ENCODE data around the gene CIBAR2. TPM values are rescaled to one million over a fixed set of nuclear protein-coding genes. Genes with fewer than 3 reads are reported as not detected.

The CIBAR2 gene
- polyA plus RNA-seq, 3 donors, result 0.24 to 0.55 (median 0.37) TPM

DNA sequence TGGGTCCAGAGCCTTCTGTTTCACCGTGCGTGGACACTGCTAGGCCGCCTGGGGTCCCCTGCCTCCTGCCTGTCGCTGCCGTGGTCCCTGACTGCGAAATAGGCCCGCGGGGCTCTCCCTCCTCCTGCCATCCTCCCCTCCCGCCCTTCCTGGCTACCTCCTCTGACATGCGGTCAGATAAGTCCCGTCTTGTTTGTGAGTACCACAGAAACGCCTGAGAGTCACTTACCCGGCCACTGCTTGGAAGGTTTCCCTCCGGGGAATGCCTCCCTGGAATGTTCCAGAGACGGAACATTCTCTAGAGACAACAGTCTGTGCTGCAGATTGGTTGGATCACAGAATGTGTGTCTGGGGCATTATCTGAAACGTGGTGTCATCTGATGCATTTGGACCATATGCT, 22.7 kb downstream of the CIBAR2 start:
- DNase-seq (ENCODE audit: extremely low read depth in 1 of 11, low read depth in 9 of 11, low spot score in 4 of 11), result no peak

DNA sequence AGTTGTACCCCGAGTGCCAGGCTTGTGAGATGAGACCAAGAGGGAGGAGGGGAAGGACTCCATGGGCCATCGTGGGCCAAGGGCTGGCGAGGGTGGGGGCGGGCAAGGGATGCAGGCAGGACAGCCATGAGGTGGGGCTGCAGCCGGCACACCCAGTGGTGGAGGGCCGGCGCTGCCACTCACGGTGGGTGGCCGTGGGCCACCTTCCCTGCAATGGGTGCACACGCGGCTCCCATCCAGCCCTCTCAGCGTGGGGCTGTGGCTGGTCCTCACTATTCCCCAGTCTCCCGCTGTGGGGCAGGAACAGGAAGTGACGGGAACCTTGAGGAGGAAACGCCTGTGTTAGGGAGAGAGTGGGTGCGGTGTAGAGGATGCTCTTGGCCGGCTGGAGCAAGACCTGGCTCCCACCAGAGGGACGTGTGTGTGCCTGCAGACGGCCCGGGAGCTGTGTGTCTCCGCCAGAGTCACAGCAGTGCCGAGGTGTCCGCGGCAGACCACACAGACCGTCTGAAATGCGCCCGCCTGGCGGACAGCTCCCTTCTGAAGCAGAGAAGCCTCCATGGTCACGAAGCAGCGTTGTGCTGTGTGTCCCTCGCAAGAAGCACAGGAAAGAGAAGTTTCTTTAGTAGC, 23.6 kb downstream of the CIBAR2 start:
- DNase-seq (ENCODE audit: extremely low read depth in 1 of 11, low read depth in 9 of 11, low spot score in 4 of 11), result no peak

DNA sequence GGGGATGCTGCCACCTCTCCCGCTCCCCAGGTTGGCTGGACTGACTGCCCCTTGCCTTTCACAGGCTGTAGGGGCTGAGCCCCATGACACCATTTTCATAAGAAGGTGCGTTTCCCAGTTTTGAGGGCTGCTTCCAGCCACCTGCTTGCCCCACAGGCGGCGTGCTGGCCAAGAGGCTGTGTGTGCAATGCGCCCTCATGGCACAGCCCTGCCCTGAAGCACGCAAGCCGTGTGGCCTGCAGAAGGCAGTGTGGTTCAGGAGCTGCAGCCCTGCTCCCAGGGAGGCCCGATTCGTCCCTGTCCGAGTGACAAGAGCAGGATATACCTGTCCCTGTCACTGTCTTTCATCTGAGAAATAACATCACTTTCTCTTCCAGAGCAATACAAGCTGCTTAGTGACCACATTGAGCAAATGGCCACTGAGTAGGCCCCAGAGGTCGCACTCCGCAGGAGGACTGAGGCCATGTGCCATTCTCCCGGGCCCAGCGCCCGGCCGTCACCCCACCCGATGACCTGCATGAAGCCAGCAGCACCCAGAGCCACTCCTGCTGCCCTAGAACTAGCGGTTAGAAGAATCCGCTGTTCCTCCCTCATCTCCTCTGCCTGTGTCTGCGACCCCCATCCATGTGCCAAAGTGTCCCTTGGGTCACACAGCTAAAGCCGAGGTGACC, 24.2 kb downstream of the CIBAR2 start:
- DNase-seq (ENCODE audit: extremely low read depth in 1 of 11, low read depth in 9 of 11, low spot score in 4 of 11), result no peak

DNA sequence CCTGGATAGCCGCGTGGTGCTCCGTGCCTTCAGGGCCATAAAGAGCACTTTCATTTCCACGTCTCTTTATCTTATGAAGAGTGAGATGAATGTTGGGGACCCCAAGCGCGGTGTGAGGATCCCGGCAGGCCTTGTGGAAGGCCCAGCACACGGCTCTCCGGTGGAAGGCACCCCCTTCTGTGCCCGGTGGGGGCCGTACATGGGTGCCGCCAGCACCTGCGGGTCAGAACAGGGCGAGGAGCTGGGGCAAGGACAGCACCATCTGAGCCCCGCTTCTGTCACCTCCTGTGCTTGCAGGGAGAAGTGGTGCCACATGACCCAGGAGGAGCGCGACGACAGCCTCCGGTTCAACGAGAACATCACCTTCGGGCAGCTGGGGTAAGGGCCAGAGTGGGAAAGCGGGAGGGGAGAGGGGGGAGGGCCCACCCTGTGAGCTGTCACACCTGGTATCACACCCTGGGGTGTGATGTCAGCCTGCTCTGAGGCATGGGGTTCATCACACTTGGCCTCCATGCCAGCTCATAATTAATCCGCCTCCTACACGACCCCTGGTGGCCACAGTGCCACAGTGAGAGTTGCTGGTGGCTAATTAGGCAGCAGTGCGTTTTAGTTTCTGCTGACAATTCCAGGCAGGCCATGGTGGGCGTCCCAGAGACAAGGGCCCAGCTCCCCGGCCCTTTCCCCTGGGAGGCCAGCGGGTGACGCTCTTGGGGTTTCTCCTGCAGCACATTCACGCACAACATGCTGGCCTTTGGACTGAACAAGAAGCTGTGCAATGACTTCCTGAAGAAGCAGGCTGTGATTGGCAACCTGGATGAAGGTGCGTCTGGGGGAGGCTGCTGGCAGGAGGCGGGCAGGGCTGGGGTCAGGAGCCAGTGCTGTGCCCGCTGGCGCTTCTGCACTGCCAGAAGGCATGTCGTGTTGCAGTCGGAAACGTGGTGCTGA, 25.7 kb downstream of the CIBAR2 start:
- peak in 9 of 11 donors; percentile 49 to 81 (median 63) for DNase-seq (ENCODE audit: extremely low read depth in 1 of 11, low read depth in 9 of 11, low spot score in 4 of 11)

DNA sequence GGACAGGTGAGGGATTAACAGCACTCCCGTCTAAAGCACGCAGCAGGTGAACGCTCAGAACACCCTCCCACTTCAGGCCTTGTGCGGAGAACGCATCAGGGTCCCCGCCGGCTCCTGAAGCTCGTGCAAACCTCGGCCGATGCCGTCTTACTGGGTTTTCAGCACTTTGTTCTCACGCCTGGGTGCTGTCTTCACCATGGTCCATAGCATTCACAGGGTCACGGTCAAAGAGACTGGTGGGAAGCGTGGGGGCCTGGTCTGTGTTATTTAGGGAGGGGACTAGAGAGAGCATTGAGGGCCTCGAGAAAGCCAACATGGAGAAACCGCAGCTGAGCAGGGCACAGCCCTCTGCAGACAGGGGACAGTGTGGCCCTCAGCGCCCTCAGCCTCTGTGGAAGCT, 26.6 kb downstream of the CIBAR2 start:
- no peak for DNase-seq (ENCODE audit: extremely low read depth in 1 of 11, low read depth in 9 of 11, low spot score in 4 of 11)

DNA sequence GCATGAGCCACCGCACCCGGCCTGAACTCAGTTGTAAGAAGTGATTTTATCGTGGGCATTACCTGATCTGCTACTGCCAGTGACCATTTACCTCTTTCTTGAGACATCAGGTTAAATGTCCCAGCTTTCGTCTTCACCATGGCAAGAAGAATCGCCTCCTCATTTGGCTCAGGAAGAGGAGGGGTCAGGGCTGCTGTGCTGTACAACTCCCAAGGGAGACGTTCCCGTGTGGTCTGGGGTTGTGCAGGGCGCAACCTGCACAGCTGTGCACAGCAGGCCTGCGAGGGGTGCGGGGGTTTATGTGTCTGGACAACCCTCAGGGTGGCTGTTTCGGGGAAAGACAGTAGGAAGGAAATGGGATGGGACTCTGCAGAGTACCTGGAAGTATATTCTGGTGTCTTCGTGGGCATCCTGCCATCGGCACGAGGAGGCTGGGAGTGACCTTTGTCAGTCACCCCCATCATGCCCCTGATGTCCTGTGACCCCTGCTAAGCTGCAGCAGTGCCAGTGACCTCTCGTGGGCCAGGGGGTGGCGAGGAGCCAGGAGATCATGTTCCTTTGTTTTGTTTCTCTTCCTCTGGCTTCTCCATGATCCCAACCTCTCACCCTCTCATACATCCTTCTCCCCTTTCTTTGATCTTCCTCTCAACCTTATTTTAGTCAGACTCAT, 27.3 kb downstream of the CIBAR2 start:
- DNase-seq (ENCODE audit: extremely low read depth in 1 of 11, low read depth in 9 of 11, low spot score in 4 of 11), result no peak

DNA sequence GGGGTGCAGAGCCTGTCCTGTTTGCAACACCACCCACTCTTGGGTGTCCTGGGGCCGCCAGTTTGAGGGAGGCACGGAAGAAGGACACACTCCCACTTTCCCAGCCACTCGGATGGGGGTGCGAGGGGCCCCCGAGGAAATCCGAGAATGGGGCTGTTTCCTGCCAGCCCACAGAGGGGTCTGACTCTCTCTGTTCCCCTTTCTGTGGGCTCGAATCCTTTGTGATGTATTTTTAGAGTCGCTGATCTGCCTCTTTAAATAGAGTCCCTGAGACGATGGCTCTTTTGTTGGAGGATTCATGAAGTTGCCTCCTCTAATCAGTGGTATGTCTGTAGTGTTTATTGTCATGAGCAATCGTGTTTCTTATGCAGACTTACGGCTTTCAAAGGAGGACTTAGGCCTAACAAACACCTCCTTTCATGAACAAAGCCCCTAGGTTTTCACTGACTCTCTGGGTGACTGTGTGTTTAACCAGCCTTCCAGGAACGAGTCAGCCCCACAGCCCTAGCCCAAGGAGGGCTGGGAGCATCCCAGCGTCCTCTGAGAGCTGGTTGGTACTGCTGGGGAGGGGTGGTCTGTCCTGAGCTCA, 29.1 kb downstream of the CIBAR2 start:
- DNase-seq (ENCODE audit: extremely low read depth in 1 of 11, low read depth in 9 of 11, low spot score in 4 of 11), result no peak

DNA sequence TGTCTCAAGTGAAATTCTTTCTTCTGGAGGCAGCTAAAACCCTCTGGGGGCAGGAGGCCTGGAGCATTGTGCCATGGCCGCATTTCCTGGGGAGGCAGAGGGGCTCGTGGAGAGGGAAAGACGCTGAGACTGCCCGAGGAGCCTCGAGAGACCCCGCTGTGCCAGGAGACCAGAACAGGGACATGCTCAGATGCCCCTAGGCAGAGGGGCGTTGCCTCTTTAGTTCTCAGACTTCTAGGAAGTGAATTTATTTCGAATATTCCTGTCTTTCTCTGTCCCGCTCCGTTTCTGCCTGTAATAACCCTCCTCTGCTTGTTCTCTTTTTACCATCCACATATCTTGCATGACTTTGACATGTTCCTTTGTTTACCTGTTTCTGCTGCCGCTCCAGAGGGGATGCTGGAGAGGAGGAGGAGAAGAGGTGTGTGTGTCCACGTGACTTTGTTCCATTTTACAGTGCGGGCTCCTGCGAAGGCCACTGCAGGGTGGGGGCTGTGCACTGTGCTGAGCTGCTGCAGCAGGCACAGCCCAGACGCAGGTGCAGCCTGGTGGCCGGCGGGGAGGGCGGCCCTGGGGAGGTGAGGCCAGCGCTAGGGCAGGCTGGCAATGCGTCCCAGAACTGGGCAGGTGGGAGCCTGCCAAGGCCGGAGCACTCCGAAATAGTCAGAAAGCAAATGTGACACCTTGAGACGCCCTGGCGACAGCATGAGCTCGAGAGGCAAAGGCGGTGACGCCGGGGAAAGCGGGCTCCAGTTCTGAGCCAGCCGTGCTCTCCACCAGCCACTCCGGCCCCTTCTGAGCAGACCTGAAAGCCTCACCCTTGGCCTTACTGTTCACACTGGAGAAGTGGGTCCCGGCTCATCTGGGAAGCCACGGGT, 29.9 kb downstream of the CIBAR2 start:
- no peak for DNase-seq (ENCODE audit: extremely low read depth in 1 of 11, low read depth in 9 of 11, low spot score in 4 of 11)

DNA sequence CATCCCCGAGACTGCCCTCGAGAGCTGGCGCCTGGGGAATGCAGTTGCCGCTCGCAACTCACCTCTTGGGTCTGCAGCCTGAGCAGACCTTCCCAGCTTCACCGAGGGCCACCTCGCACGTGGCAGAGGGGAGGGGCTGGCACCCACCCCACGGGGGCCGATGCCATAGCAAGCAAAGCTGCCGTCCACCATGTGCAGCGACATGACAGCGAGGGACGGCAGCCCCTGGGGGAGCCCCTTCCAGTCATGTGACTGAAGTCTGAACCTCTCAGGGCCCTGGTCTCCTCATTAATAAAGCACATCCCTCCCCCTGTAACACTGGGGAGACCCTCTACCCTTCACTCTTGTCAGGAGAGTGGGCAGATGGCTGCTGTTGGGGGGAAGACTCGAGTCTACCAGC, 30.5 kb downstream of the CIBAR2 start:
- no peak for DNase-seq (ENCODE audit: extremely low read depth in 1 of 11, low read depth in 9 of 11, low spot score in 4 of 11)

DNA sequence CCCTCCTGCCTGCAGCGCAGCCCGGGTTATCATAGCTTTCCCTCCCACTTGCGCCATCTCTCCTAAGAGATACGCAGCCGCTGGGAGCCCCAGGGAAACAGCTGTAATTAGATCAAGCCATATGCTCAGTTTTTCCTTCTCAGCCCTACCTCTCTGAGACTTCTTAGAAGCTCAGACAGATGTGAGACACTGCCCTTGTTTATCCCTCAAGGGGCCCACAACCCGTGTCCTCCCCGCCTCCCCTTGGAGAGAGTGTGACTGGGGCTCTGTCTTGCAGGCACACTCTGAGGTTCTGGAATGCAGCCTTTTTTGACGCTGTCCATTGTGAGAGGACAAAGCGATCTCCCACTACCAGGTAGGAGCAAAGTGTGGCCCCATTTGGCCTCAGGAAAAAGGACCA, 31.2 kb downstream of the CIBAR2 start:
- no peak for DNase-seq (ENCODE audit: extremely low read depth in 1 of 11, low read depth in 9 of 11, low spot score in 4 of 11)

DNA sequence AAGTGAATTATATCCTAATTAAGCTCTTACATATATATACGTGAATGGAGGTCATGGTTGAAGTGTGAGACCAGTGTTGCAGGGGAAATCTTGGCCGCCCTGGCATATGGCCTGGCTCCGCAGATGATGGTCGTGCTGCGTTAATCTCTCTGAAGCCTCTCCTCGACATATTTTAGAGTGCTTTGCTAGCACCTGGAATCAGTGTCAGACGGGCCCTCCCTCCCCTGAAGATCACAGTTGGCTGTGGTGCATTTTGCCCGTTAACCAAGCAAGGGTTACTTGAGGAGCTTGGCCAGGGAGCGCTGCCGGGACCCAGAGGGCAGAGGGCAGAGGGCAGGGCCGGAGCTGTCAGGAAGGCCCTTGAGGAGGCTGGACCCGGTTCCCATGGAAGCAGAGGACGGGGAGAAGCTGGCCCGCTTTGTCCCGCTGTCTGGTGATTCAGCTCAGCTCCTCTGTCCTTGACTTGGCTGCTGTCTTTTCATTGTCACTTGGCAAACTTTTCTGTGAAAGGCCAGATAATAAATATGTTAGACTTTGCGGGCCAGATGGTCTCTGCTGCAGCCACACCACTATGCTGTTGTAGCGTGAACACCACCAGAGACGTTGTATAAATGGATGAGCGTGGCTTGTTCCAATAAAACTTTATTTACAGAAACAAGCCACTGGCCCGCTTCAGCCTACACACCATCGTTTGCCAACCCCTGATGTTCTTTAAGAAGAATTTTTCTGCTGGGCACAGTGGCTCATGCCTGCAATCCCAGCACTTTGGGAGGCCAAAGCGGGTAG, 32.3 kb downstream of the CIBAR2 start:
- no peak for DNase-seq (ENCODE audit: extremely low read depth in 1 of 11, low read depth in 9 of 11, low spot score in 4 of 11)

DNA sequence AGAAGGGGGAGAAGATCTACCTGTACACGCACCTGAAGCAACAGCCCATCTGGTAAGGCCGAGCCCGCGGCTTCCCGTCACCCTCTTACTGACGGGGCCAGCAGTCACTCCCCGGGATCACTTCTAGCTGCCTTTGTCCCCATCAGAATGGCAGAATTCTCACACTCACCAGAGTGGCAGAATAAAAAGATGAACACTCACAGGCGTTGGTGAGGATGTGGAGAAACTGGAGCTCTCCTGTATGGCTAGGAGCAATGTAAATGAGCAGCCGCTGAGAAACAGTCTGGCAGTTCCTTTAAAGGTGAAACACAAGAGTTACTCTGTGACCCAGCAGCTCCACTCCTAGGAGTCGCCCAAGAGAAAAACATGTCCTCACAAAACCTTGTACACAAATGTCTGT, 33.3 kb downstream of the CIBAR2 start:
- DNase-seq (ENCODE audit: extremely low read depth in 1 of 11, low read depth in 9 of 11, low spot score in 4 of 11), result no peak

DNA sequence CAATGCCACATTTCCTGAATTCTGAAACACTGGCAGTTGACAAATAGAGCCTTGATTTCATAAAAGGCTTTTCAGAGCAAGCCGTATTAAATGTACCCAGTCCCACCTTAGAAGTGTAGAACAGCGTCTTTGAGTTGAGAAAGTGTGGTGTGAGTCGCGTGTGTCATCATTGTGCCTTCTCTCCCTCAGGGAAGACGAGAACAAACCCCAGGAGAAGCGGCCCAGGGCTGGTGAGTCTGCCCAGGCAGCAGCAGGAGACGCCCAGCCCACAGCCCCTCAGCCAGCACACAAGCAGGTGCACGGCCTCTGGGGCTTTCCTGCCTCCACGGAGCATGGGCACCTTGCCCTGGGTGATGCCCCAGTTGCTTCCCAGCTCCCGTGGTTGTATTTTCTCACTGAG, 34.0 kb downstream of the CIBAR2 start:
- no peak for DNase-seq (ENCODE audit: extremely low read depth in 1 of 11, low read depth in 9 of 11, low spot score in 4 of 11)

DNA sequence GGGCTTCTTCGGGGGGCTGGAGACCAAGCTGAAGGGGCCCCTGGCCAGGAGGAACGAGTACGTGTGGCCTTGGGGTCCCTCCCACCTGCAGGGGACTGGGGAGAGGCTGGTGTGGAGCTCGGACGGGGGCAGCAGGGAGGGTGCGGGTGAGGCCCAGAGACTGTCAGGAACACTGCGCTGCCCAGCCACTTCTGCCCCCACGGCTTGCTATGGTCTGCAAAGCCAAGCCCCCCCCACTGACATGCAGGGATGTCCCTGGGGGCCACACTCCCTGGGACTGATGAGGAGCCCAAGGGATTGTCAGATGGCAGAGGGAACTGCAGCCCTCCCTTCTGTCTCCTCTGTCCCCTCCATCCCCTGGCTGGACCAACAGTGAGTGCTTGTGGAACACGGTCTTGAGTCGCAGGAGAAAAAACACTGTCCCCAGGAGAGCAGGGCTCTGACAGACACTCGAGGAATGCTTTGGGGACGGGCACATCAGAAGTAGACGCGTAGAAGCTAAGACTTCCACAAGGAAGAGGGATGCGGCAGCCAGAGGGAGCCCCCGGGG, 34.6 kb downstream of the CIBAR2 start:
- DNase-seq (ENCODE audit: extremely low read depth in 1 of 11, low read depth in 9 of 11, low spot score in 4 of 11), result no peak

DNA sequence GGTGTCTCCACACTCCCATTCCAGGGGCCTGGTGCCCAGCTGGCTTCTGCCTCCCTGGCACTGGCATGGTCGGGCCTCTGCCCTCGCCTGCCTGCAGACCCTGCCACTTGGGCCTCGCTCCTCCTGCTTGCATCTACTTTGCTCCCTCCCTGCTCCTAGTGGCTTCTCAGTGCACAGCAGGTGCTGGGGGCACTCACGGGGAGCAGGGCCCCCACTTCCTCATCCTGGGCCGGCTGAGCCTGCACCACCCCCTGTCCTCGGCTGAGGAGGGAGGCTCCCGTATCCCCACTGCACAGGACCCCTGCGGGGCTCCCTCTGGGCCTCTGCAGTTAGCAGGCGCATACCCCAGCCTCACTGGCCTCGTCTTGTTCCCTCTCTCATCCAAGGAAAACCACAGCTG, 35.2 kb downstream of the CIBAR2 start:
- DNase-seq (ENCODE audit: extremely low read depth in 1 of 11, low read depth in 9 of 11, low spot score in 4 of 11), result no peak

DNA sequence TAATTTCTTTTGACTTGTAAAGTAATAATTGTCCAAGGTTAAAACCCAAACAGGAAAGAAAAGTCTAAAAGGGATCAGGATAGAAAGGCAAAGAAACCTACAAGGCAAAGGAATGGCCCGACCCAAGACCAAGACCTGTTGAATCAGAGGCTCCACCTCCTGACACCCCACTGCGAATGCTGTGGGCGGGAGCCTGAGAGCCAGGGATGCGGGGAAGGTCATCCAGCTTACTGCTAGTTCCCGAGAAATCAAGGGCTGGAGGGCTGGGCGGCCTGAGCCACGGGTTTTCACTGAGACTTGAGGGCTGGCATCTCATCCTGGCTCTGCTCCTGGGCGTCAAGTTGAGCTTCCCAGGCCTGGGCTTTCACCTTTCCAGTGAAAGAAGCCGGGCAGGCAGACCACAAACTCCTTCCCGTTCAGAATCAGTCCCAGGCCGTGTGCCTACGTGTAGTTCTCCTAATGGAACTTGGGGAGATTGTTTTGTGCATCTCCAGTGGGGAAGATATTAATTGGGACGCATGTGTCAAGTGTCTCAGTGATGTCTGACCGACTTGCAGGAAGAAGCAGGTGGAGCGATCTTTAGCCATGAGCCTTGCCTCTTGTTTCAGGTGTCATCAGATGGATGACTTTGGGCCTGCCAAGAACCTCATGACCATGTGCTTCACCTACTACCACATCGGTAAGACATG, 36.9 kb downstream of the CIBAR2 start:
- DNase-seq (ENCODE audit: extremely low read depth in 1 of 11, low read depth in 9 of 11, low spot score in 4 of 11), result no peak
